Right lobe of liver (tissue), 6 donors: Measurements from ENCODE around the gene ODC1. TPM values are rescaled to one million over a fixed set of nuclear protein-coding genes. Genes with fewer than 3 reads are reported as not detected.

Experiments
- ATAC-seq, 4 donors: fragments of 200-7000 bp; cut with Tn5 transposase; one replicate each; pipeline ENCODE4 v1.9.1; 2020; ENCODE audit warnings: mild to moderate bottlenecking in 4 of 4, moderate library complexity in 4 of 4
- DNase-seq, 3 donors: peaks; one replicate each; pipeline ENCODE4 v3.0.0-alpha.2; 2020
- H3K27ac ChIP-seq, 3 donors: fragments of 200-600 bp; one replicate each; pipeline ENCODE4 v1.8.0; 2022
- H3K27me3 ChIP-seq, 2 donors: fragments of 200-600 bp; one replicate each; pipeline ENCODE4 v1.8.0; 2022
- H3K36me3 ChIP-seq, 4 donors: fragments of 200-600 bp; sonication (generic) in 1 of 4; one replicate each; pipeline versions ENCODE4 v1.5.1 to v1.8.0; 2017 to 2022; ENCODE audit warnings: control low read depth in 1 of 4
- H3K4me1 ChIP-seq, 4 donors: fragments of 200-600 bp; sonication (generic) in 1 of 4; one replicate each; pipeline versions ENCODE4 v1.5.1 to v1.8.0; 2017 to 2022; ENCODE audit warnings: control low read depth in 1 of 4
- H3K4me3 ChIP-seq, 3 donors: fragments of 200-600 bp; one replicate each; pipeline ENCODE4 v1.8.0; 2022
- H3K9me3 ChIP-seq, 4 donors: fragments of 200-600 bp; sonication (generic) in 1 of 4; one replicate each; pipeline versions ENCODE4 v1.5.1 to v1.8.0; 2017 to 2022; ENCODE audit warnings: control low read depth in 1 of 4
- CTCF ChIP-seq, 4 donors: fragments of 200-600 bp in 3 of 4; fragments of 450-650 bp in 1 of 4; IDR thresholded peaks; one replicate each; pipeline versions ENCODE4 v1.5.1 to v1.8.0; 2016 to 2022; ENCODE audit warnings: antibody characterized with exemption in 4 of 4, mild to moderate bottlenecking in 2 of 4
- POLR2A ChIP-seq: fragments of 450-650 bp; IDR thresholded peaks from one replicate; pipeline ENCODE4 v1.6.1; 2017; ENCODE audit warnings: antibody characterized with exemption, mild to moderate bottlenecking
- WGBS: methylation state at CpG from one replicate; pipeline ENCODE4 v1.1.6; 2018; ENCODE audit warnings: low coverage, low lambda C conversion rate; ENCODE audit not compliant: insufficient coverage; ENCODE audit errors: missing lambda C conversion rate; 5-methylcytosine and 5-hydroxymethylcytosine counted together
- intact Hi-C, 2 donors: fragments of 100-400 bp; cut with DNase I; formaldehyde crosslinking; loops; one replicate each; pipeline versions ENCODE4 v1.11.2 to v1.14.1; 2022
- total RNA-seq, 6 experiments: library from RNA; depleted of rRNA in 2 of 6; stranded (reverse); fragments of >200 nt in 2 of 6; fragmentation: NEBNext Ultra II Directional in 3 of 6; extraction: Animal tissue kit (Norgen Biotek cat#: 25700) in 3 of 6; gene quantifications; one replicate each; pipeline versions ENCODE4 v1.1.0 to v1.2.4, GENCODE V29; 2016 to 2023
- donor health status: DM: no; HTN: yes; CAD: no.
- donor health status: DM: no; HTN: no; CAD: no.
- donor health status: DM: no; HTN: no; CAD: no.
- donor health status: DM: no; HTN: yes; CAD: no.
- donor health status: DM: no; HTN: yes; CAD: no.

Gene ODC1
- total RNA-seq, 6 experiments from 2014 or later, result 14.4 to 197 (median 28.6) TPM

GRCh38 chr2:10407432-10407831 is 40.7 kb downstream of the ODC1 start:
- 52% methylated on average over 3 of the region's 4 CpGs for WGBS
- H3K4me1 ChIP-seq, result peaks cover 0 to 61% (median 19%) of the 10 kb centered on the region in 4 donors

GRCh38 chr2:10406491-10407188 is 41.5 kb downstream of the ODC1 start:
- Histone ChIP-seq H3K4me3 (no peak overlapping the region), H3K9me3 (no peaks in the 10 kb centered on the region), H3K27ac (peak overlapping the region; percentile 13 to 69 (median 18)), H3K27me3 (no peaks in the 10 kb centered on the region), H3K4me1 (peaks cover 0 to 69% (median 22%) of the 10 kb centered on the region in 4 donors), H3K36me3 (no peaks in the 10 kb centered on the region)
- no peak for DNase-seq
- WGBS, result 67% methylated on average over 9 of the region's 18 CpGs
- TF ChIP-seq POLR2A (no peak), CTCF (IDR thresholded peaks at IDR 0.05) (no peak)
- intact Hi-C loops, result loop anchor here (5.0 to 10.0 kb wide), 2 partner anchors 92 to 104 kb away; partner anchors contain the start of gene HPCAL1 (in 1 of the 2)
- ATAC-seq, result no peak

More at GRCh38 chr2:10407432-10407831, 40.7 kb downstream of the ODC1 start:
- no peak overlapping the region for H3K4me3 ChIP-seq
- intact Hi-C loops, result loop anchor here (5.0 to 10.0 kb wide), 2 partner anchors 93 to 105 kb away; partner anchors contain the start of gene HPCAL1 (in 1 of the 2)
- H3K27me3 ChIP-seq, result no peaks in the 10 kb centered on the region
- no peaks in the 10 kb centered on the region for H3K36me3 ChIP-seq
- TF ChIP-seq POLR2A (no peak), CTCF (IDR thresholded peaks at IDR 0.05) (no peak)
- H3K27ac ChIP-seq, result peak overlapping the region; percentile 44 to 77 (median 69)
- ATAC-seq (no peak), DNase-seq (no peak)
- H3K9me3 ChIP-seq, result no peaks in the 10 kb centered on the region

GRCh38 chr2:10406016-10406415 is 42.1 kb downstream of the ODC1 start:
- Histone ChIP-seq H3K4me3 (no peak overlapping the region), H3K27me3 (no peaks in the 10 kb centered on the region), H3K36me3 (no peaks in the 10 kb centered on the region), H3K9me3 (no peaks in the 10 kb centered on the region), H3K27ac (peak overlapping the region; percentile 13 to 40 (median 18)), H3K4me1 (peaks cover 0 to 75% (median 25%) of the 10 kb centered on the region in 4 donors)
- intact Hi-C loops, result loop anchor here (5.0 to 10.0 kb wide), 2 partner anchors 91 to 104 kb away; partner anchors contain the start of gene HPCAL1 (in 1 of the 2)
- TF ChIP-seq POLR2A (no peak), CTCF (IDR thresholded peaks at IDR 0.05) (no peak)
- peak in 1 of 3 donors; percentile 77 for DNase-seq
- ATAC-seq, result peak in 2 of 4 donors; percentile 21 to 43
- 54% methylated on average over 7 of the region's 10 CpGs for WGBS

GRCh38 chr2:10405448-10405847 is 42.7 kb downstream of the ODC1 start:
- peaks cover 0 to 81% (median 30%) of the 10 kb centered on the region in 4 donors for H3K4me1 ChIP-seq
- no peak for DNase-seq
- intact Hi-C loops, result loop anchor here (5.0 to 10.0 kb wide), 2 partner anchors 91 to 103 kb away; partner anchors contain the start of gene HPCAL1 (in 1 of the 2)

More at GRCh38 chr2:10405448-10405847, 42.7 kb downstream of the ODC1 start:
- Histone ChIP-seq H3K36me3 (no peaks in the 10 kb centered on the region), H3K9me3 (no peaks in the 10 kb centered on the region), H3K27me3 (no peaks in the 10 kb centered on the region), H3K4me3 (no peak overlapping the region), H3K27ac (peak overlapping the region in 1 of 3 donors; percentile 40)
- TF ChIP-seq POLR2A (no peak), CTCF (IDR thresholded peaks at IDR 0.05) (no peak)
- no peak for ATAC-seq
- 72% methylated on average over 4 of the region's 13 CpGs for WGBS
